Endothelial cell (in vitro differentiated cells): ENCODE measurements around the gene RPS18. TPM values are rescaled to one million over a fixed set of nuclear protein-coding genes. Genes with fewer than 3 reads are reported as not detected.

Experiments used
- DNase-seq: peaks from one replicate; pipeline ENCODE4 v3.0.0; 2021; ENCODE audit warnings: low spot score
- H3K27ac Mint-ChIP-seq: one replicate; pipeline ENCODE4 v1.8.0; 2021; ENCODE audit warnings: mixed read lengths, inconsistent platforms; ENCODE audit not compliant: unreplicated experiment
- H3K27me3 Mint-ChIP-seq: one replicate; pipeline ENCODE4 v1.8.0; 2021; ENCODE audit warnings: mild to moderate bottlenecking, moderate library complexity, mixed read lengths, inconsistent platforms; ENCODE audit not compliant: unreplicated experiment
- H3K36me3 Mint-ChIP-seq: one replicate; pipeline ENCODE4 v1.8.0; 2021; ENCODE audit warnings: mild to moderate bottlenecking, low read depth, mixed read lengths, inconsistent platforms; ENCODE audit not compliant: unreplicated experiment
- H3K4me1 Mint-ChIP-seq: one replicate; pipeline ENCODE4 v1.8.0; 2021; ENCODE audit warnings: mild to moderate bottlenecking, mixed read lengths, inconsistent platforms; ENCODE audit not compliant: unreplicated experiment
- H3K4me3 Mint-ChIP-seq: one replicate; pipeline ENCODE4 v1.8.0; 2021; ENCODE audit warnings: mild to moderate bottlenecking, mixed read lengths, inconsistent platforms; ENCODE audit not compliant: unreplicated experiment
- H3K9me3 Mint-ChIP-seq: one replicate; pipeline ENCODE4 v1.8.0; 2021; ENCODE audit warnings: mixed read lengths, inconsistent platforms; ENCODE audit not compliant: unreplicated experiment
- total RNA-seq: library from RNA; stranded (reverse); fragmentation: NEBNext Ultra II Directional; extraction: Animal tissue kit (Norgen Biotek cat#: 25700); gene quantifications from one replicate; pipeline ENCODE4 v1.2.1, GENCODE V29; 2021; ENCODE audit not compliant: unreplicated experiment
- TF ChIP-seq, protein P1 (sequence below): fragments of 200-600 bp; sonication (generic); IDR thresholded peaks from one replicate; pipeline ENCODE4 v1.5.0; 2021; ENCODE audit warnings: antibody characterized with exemption; ENCODE audit not compliant: unreplicated experiment

RPS18 gene
- total RNA-seq, 1 donor from 2014 or later = 2,251 TPM

- Mint-ChIP-seq H3K36me3 (peaks cover 13% of the 10 kb centered on the region), H3K4me3 (no peak overlapping the region), H3K9me3 (no peaks in the 10 kb centered on the region), H3K27me3 (peaks cover 27% of the 10 kb centered on the region), H3K4me1 (peaks cover 12% of the 10 kb centered on the region), H3K27ac (no peak overlapping the region)
- TF ChIP-seq, protein P1, sequence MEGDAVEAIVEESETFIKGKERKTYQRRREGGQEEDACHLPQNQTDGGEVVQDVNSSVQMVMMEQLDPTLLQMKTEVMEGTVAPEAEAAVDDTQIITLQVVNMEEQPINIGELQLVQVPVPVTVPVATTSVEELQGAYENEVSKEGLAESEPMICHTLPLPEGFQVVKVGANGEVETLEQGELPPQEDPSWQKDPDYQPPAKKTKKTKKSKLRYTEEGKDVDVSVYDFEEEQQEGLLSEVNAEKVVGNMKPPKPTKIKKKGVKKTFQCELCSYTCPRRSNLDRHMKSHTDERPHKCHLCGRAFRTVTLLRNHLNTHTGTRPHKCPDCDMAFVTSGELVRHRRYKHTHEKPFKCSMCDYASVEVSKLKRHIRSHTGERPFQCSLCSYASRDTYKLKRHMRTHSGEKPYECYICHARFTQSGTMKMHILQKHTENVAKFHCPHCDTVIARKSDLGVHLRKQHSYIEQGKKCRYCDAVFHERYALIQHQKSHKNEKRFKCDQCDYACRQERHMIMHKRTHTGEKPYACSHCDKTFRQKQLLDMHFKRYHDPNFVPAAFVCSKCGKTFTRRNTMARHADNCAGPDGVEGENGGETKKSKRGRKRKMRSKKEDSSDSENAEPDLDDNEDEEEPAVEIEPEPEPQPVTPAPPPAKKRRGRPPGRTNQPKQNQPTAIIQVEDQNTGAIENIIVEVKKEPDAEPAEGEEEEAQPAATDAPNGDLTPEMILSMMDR = no peak
- no peak for DNase-seq
These were observed 30.0 kb downstream of the RPS18 start for GRCh38 chr6:33301877-33302276.

DNA sequence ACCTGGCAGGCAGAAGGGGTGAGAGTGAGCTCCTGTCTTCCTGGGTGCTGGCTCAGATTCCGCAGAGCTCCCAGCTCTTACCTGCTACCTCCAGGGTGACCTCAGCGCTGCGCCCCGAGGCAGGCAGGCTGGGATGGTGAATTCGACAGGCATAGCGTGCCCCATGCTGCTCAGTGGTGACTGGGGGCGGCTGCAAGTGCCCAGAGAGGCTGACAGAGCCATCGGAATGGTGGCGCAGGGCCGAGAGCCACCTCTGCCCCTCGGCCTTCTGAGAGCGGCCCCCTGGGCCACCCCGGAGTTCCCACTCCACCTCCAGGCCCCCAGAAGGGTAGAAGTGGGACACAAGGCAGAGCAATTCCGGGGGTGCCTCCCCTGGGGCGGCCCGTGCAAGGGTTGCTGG lies 32.3 kb downstream of the RPS18 start:
- TF ChIP-seq, protein P1 = no peak
- no peak for DNase-seq
- Mint-ChIP-seq H3K9me3 (no peaks in the 10 kb centered on the region), H3K4me3 (no peak overlapping the region), H3K27ac (no peak overlapping the region), H3K27me3 (peaks cover 13% of the 10 kb centered on the region), H3K4me1 (peaks cover 8% of the 10 kb centered on the region), H3K36me3 (peaks cover 15% of the 10 kb centered on the region)

GRCh38 chr6:33305052-33305451 lies 33.2 kb downstream of the RPS18 start:
- Mint-ChIP-seq H3K27ac (peak overlapping the region; percentile 52), H3K4me1 (peaks cover 4% of the 10 kb centered on the region), H3K4me3 (no peak overlapping the region), H3K27me3 (peaks cover 5% of the 10 kb centered on the region), H3K36me3 (peaks cover 15% of the 10 kb centered on the region), H3K9me3 (no peaks in the 10 kb centered on the region)
- TF ChIP-seq, protein P1 = no peak
- no peak for DNase-seq

- no peaks in the 10 kb centered on the region for H3K27me3 Mint-ChIP-seq
- H3K4me1 Mint-ChIP-seq = no peaks in the 10 kb centered on the region
- TF ChIP-seq, protein P1 = no peak
- H3K27ac Mint-ChIP-seq = no peak overlapping the region
- peaks cover 12% of the 10 kb centered on the region for H3K36me3 Mint-ChIP-seq
- DNase-seq = no peak
- no peak overlapping the region for H3K4me3 Mint-ChIP-seq
- no peaks in the 10 kb centered on the region for H3K9me3 Mint-ChIP-seq
These were observed 34.5 kb downstream of the RPS18 start for GRCh38 chr6:33306356-33306755.

DNA sequence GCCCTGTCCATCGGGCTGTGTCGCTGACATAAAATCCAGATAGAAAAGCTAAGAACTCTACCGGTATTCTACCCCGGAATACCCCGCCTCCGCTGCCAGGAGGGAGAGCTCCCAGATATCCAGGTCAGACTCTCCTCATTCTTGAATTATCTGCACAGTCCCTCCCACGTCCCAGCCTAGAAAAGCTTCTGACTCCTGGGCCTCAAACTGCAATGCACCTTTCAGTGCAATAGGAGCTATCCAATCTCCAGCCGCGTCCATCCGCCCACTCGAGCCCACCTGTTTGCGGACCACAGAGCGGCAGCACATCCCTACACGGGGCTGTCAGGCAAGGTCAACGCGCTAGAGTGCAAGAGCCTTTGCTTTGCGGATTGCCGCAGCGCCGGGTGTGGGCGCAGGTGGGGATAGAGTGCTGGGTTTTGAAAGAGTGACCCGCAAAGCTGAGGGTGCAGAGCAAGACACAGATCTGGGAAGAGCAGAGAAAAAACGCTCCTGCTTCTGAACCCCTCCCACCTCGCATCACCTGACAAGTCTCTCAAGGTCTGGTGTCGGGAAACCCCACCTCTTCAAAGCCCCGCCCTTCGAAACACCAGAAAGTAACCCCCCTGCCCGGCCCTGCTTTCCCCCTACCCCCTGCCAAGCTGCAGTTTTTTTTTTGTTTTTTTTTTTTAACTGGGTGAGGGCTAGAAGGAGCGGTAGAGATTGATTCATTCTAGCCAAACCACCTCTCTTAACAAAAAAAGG lies 40.7 kb downstream of the RPS18 start:
- Mint-ChIP-seq H3K36me3 (peaks cover 5% of the 10 kb centered on the region), H3K4me3 (peak overlapping the region; percentile 97), H3K4me1 (peaks cover 25% of the 10 kb centered on the region), H3K9me3 (no peaks in the 10 kb centered on the region), H3K27ac (peak overlapping the region; percentile 91), H3K27me3 (peaks cover 7% of the 10 kb centered on the region)
- TF ChIP-seq, protein P1 = no peak
- peak; percentile 33 for DNase-seq
